Measurements from ENCODE around the gene MYL5. TPM values are rescaled to one million over a fixed set of nuclear protein-coding genes. Genes with fewer than 3 reads are reported as not detected.

MYL5 gene
- total RNA-seq, 1 experiment from 2014 or later: 17.1 TPM

- Mint-ChIP-seq H3K4me3 (ENCODE audit: unreplicated experiment) (no peak overlapping the region), H3K27me3 (ENCODE audit: insufficient read depth, unreplicated experiment) (no peaks in the 10 kb centered on the region), H3K36me3 (ENCODE audit: insufficient read depth, unreplicated experiment) (peaks cover 42% of the 10 kb centered on the region), H3K9me3 (ENCODE audit: unreplicated experiment) (no peaks in the 10 kb centered on the region), H3K27ac (ENCODE audit: unreplicated experiment) (no peak overlapping the region), H3K4me1 (ENCODE audit: low read depth, unreplicated experiment) (peaks cover 5% of the 10 kb centered on the region)
- no peak for DNase-seq
- intact Hi-C loops (cut with micrococcal nuclease; ENCODE audit: unreplicated experiment): no loop called here
- Histone ChIP-seq H3K36me3 (ENCODE audit: control insufficient read depth, insufficient read depth, low read length) (peaks cover 2% of the 10 kb centered on the region; the same call in 1 of the 2 replicates), H3K27me3 (replicated peaks; ENCODE audit: control insufficient read depth, insufficient read depth, low read length) (no peaks in the 10 kb centered on the region), H3K9me3 (no peaks in the 10 kb centered on the region), H3K4me1 (peaks cover 7% of the 10 kb centered on the region; the same call in 1 of the 2 replicates), H3K4me3 (ENCODE audit: low read depth, low read length) (no peak overlapping the region)
- ChIA-PET POLR2A (no interaction called here), CTCF (no interaction called here)
- no TSS peak for BruUV-seq (replicated peaks)
- no peak for TF ChIP-seq CTCF (IDR thresholded peaks at IDR 0.05; ENCODE audit: insufficient read depth in 1 of 2, low read depth in 1 of 2, low read length in 1 of 2, severe bottlenecking in 1 of 2, unreplicated experiment in 1 of 2)
Observed at GRCh38 chr4:675980-676870, 1.9 kb downstream of the MYL5 start.

GRCh38 chr4:676871-677235 lies 2.5 kb downstream of the MYL5 start:
- no TSS peak for BruUV-seq (replicated peaks)
- Mint-ChIP-seq H3K9me3 (ENCODE audit: unreplicated experiment) (no peaks in the 10 kb centered on the region), H3K27me3 (ENCODE audit: insufficient read depth, unreplicated experiment) (no peaks in the 10 kb centered on the region), H3K36me3 (ENCODE audit: insufficient read depth, unreplicated experiment) (peaks cover 36% of the 10 kb centered on the region), H3K4me3 (ENCODE audit: unreplicated experiment) (no peak overlapping the region), H3K4me1 (ENCODE audit: low read depth, unreplicated experiment) (peaks cover 5% of the 10 kb centered on the region), H3K27ac (ENCODE audit: unreplicated experiment) (no peak overlapping the region)
- Histone ChIP-seq H3K36me3 (ENCODE audit: control insufficient read depth, insufficient read depth, low read length) (peaks cover 2% of the 10 kb centered on the region; the same call in 1 of the 2 replicates), H3K4me1 (peaks cover 7% of the 10 kb centered on the region; the same call in 1 of the 2 replicates), H3K4me3 (ENCODE audit: low read depth, low read length) (no peak overlapping the region), H3K9me3 (no peaks in the 10 kb centered on the region), H3K27me3 (replicated peaks; ENCODE audit: control insufficient read depth, insufficient read depth, low read length) (no peaks in the 10 kb centered on the region)
- ChIA-PET CTCF (no interaction called here), POLR2A (no interaction called here)
- DNase-seq: no peak
- intact Hi-C loops (cut with micrococcal nuclease; ENCODE audit: unreplicated experiment): no loop called here
- no peak for TF ChIP-seq CTCF (IDR thresholded peaks at IDR 0.05; ENCODE audit: insufficient read depth in 1 of 2, low read depth in 1 of 2, low read length in 1 of 2, severe bottlenecking in 1 of 2, unreplicated experiment in 1 of 2)

- H3K4me3 ChIP-seq (ENCODE audit: low read depth, low read length): no peak overlapping the region
- H3K27me3 Mint-ChIP-seq (ENCODE audit: insufficient read depth, unreplicated experiment): no peaks in the 10 kb centered on the region
- no peaks in the 10 kb centered on the region for H3K9me3 Mint-ChIP-seq (ENCODE audit: unreplicated experiment)
- H3K9me3 ChIP-seq: no peaks in the 10 kb centered on the region
- no TSS peak for BruUV-seq (replicated peaks)
- H3K4me1 ChIP-seq: peaks cover 14% of the 10 kb centered on the region
- H3K36me3 ChIP-seq (ENCODE audit: control insufficient read depth, insufficient read depth, low read length): no peaks in the 10 kb centered on the region
- TF ChIP-seq CTCF (IDR thresholded peaks at IDR 0.05; ENCODE audit: insufficient read depth in 1 of 2, low read depth in 1 of 2, low read length in 1 of 2, severe bottlenecking in 1 of 2, unreplicated experiment in 1 of 2): no peak
- DNase-seq: no peak
- H3K36me3 Mint-ChIP-seq (ENCODE audit: insufficient read depth, unreplicated experiment): peaks cover 28% of the 10 kb centered on the region
- H3K4me3 Mint-ChIP-seq (ENCODE audit: unreplicated experiment): no peak overlapping the region
- no peaks in the 10 kb centered on the region for H3K27me3 ChIP-seq (replicated peaks; ENCODE audit: control insufficient read depth, insufficient read depth, low read length)
- no peak overlapping the region for H3K27ac Mint-ChIP-seq (ENCODE audit: unreplicated experiment)
- POLR2A ChIA-PET: no interaction called here
- peaks cover 5% of the 10 kb centered on the region for H3K4me1 Mint-ChIP-seq (ENCODE audit: low read depth, unreplicated experiment)
- CTCF ChIA-PET: no interaction called here
- intact Hi-C loops (cut with micrococcal nuclease; ENCODE audit: unreplicated experiment): no loop called here
Observed at GRCh38 chr4:677431-678293, 3.3 kb downstream of the MYL5 start.

All from Caco-2 (cell line).